GM12865 (cell line): ENCODE results near the gene PDGFC.

ENCODE experiments used
- DNase-seq: peaks from one replicate; pipeline ENCODE4 v3.0.0; 2010; ENCODE audit warnings: low read depth
- H3K4me3 ChIP-seq: 2 replicates; pipeline ENCODE4 v1.5.1; 2011; ENCODE audit warnings: mild to moderate bottlenecking, low read depth, low read length, control low read depth
- TF ChIP-seq, protein P1 (sequence below): IDR thresholded peaks from 2 replicates; pipeline ENCODE4 v1.5.1; 2011; ENCODE audit warnings: low read length, control low read depth, low read depth, inconsistent platforms; ENCODE audit not compliant: insufficient read depth; ENCODE audit errors: missing control alignments

Gene PDGFC

DNA sequence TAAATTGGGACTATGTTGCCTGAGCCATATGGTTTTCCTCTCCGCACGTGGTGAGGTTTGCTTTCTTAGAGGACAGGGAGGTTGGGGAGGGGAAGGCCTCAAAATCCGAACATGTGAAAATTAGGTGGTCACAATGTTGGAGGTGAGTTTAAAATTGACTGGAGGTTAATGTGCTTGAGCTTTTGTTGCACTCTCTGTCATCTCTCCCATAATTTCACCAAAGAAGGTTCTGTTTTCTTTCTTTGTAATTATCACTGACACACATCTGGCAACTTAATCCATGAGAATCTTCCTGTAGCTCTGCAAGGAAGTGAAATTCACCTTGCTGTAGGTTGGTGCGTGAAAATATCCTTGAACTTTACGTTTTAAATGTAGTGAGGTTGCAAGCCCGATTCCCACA is 225.5 kb downstream of the PDGFC start:
- H3K4me3 ChIP-seq: no peak overlapping the region
- TF ChIP-seq, protein P1, sequence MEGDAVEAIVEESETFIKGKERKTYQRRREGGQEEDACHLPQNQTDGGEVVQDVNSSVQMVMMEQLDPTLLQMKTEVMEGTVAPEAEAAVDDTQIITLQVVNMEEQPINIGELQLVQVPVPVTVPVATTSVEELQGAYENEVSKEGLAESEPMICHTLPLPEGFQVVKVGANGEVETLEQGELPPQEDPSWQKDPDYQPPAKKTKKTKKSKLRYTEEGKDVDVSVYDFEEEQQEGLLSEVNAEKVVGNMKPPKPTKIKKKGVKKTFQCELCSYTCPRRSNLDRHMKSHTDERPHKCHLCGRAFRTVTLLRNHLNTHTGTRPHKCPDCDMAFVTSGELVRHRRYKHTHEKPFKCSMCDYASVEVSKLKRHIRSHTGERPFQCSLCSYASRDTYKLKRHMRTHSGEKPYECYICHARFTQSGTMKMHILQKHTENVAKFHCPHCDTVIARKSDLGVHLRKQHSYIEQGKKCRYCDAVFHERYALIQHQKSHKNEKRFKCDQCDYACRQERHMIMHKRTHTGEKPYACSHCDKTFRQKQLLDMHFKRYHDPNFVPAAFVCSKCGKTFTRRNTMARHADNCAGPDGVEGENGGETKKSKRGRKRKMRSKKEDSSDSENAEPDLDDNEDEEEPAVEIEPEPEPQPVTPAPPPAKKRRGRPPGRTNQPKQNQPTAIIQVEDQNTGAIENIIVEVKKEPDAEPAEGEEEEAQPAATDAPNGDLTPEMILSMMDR: no peak
- no peak for DNase-seq

DNA sequence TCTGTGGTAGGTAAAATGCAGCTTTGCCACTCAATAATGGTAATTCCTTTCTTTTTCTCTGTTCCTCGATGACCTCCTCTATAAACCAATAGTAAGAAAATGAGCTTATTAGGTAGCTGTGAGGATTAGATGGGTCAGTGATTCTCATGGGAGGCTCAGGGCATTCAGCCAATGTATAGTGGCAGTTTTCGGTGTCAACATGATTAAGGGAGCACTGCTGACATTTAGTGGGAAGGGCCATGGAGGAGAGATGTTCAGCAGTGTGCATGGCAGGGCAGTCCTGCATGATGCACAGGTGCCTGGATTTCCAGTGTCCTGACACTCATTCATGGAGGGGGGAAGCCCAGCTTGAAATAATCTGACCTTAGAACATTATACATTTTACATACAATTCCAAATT is 232.8 kb downstream of the PDGFC start:
- no peak overlapping the region for H3K4me3 ChIP-seq
- DNase-seq: no peak
- TF ChIP-seq, protein P1: no peak

DNA sequence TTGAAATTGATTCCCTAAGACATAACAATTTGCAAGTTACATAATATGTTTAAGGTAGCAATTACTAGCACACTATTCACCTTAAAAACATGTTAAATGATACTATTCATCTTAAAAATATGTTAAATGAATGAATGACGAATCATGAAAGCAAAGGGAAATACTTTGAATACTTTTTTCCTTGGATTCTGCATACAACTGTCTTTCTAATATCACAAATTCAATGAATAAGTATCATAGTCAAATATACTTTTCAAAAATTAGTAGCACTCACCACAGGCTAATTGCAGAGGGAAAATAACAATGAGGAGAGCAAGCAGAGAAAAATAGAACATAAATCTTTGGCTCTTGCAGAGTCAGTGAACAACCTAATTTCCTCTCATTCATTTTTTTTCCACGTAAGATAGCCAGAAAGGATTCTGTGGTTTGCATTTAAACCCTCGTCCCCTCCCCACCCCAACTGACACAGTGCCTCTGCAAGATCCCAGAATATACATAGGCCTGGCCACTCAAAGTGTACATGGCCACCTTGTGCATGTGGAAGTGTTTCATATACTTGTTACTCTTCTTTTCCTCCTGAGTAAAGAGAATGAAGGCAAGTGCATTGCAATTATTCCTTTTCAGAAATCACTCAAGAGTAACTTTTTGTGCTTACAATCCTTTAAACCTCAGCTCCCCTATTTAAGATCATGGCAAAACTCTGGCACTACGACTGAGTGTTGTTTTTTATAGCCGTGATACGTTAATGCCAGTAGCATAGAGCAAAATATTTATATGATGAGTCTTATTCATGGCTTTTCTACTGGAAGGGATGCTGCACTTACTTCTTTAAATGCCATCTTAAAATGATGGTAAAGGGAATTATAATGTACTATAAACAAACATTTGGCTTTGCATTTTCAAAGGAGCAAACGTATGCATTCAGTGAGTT is 236.4 kb downstream of the PDGFC start:
- H3K4me3 ChIP-seq: no peak overlapping the region
- DNase-seq: no peak
- TF ChIP-seq, protein P1: no peak

DNA sequence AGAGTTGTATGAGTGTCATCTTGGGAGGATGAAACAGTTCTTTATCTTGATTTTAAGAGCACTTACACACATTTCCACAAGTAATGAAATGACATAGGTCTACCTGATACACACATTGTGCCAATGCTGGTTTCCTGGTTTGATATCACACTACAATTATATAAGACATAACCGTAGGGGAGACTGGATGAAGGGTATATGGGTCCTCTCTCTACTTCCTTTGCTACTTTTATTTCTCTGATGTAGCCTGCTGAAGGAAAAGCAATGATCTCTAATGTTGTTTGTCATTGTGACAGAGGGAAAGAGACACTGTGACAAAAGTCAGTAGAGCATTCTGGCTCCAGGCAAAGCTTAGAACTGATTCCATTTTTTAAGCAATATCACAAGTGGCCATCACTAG is 238.0 kb downstream of the PDGFC start:
- H3K4me3 ChIP-seq: no peak overlapping the region
- DNase-seq: no peak
- TF ChIP-seq, protein P1: no peak

- H3K4me3 ChIP-seq: no peak overlapping the region
- TF ChIP-seq, protein P1: no peak
- DNase-seq: no peak
Measured at GRCh38 chr4:156732634-156733033, 239.0 kb downstream of the PDGFC start.

DNA sequence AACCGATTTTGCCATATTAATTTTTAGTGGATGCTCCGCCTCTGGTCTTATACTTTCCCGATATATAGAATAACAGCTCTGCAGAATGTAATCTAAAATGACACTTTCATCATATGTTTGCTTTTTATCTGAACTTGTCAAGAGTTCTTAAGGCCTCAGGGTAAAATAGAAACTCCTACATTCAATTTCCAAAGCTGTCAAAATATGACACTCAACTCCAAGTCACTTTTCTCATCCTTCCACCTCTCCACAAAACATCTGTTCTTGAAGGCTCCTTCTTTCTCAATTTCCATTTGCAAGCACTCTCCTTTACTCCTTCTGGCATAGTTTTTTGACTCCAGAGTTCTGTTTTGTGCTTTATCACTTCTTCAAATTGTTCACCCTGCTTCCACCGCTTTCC is 242.2 kb downstream of the PDGFC start:
- no peak for DNase-seq
- TF ChIP-seq, protein P1: no peak
- no peak overlapping the region for H3K4me3 ChIP-seq

DNA sequence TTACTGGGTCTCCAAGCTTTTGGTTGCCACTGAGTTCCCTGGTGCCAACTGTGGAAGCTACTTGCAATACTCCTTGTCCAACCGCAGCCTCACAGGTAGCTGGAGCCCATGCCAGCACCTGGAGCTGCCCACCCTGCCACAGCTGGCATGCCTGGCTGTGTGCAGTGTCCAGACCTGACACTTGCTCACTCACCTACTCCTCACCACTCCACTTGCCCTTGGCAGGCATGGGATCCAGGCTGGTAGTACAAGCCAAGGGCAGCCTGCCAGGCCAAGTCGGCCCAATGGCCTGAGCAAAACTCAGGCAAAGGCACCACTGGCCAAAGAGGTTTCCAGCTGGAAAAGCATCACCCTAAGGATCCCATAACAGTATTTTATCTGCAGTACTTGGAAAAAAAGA is 246.3 kb downstream of the PDGFC start:
- no peak overlapping the region for H3K4me3 ChIP-seq
- DNase-seq: no peak
- TF ChIP-seq, protein P1: no peak
